Adrenal gland (tissue), 12 donors: ENCODE results near the gene GALNTL6. TPM values are rescaled to one million over a fixed set of nuclear protein-coding genes. Genes with fewer than 3 reads are reported as not detected.
"Not testable (repeated sequence)": the region's sequence is repeated elsewhere in the genome, so short reads cannot be mapped to it uniquely, and the experiment has no call there.

Experiments used
- DNase-seq, 7 donors: peaks; one replicate each; pipeline ENCODE4 v3.0.0-alpha.2; 2019 to 2020
- H3K27ac ChIP-seq, 5 donors: fragments of 200-600 bp; sonication (generic) in 4 of 5; 1 replicate in 3 of 5; 2 replicates in 2 of 5; pipeline versions ENCODE4 v1.5.1 to v1.8.0; 2016 to 2020; ENCODE audit warnings: mild to moderate bottlenecking in 1 of 5
- H3K27me3 ChIP-seq: fragments of 200-600 bp; 2 replicates; pipeline ENCODE4 v1.8.0; 2021
- H3K36me3 ChIP-seq, 2 donors: fragments of 200-600 bp; replicated peaks in 1 of 2; 1 replicate in 1 of 2; 2 replicates in 1 of 2; pipeline versions ENCODE4 v1.5.1 to v1.8.0; 2018 to 2022
- H3K4me1 ChIP-seq, 2 donors: fragments of 200-600 bp; replicated peaks in 1 of 2; 1 replicate in 1 of 2; 2 replicates in 1 of 2; pipeline versions ENCODE4 v1.5.1 to v1.8.0; 2018 to 2021
- H3K4me3 ChIP-seq, 4 donors: fragments of 200-600 bp; sonication (generic) in 3 of 4; one replicate each; pipeline ENCODE4 v1.5.1; 2016 to 2018
- H3K9me3 ChIP-seq, 3 donors: fragments of 200-600 bp; sonication (generic) in 1 of 3; replicated peaks in 1 of 3; 1 replicate in 2 of 3; 2 replicates in 1 of 3; pipeline versions ENCODE4 v1.5.1 to v1.8.0; 2016 to 2021
- POLR2A ChIP-seq, 2 donors: fragments of 450-650 bp; IDR thresholded peaks; one replicate each; pipeline ENCODE4 v1.6.1; 2017; ENCODE audit warnings: antibody characterized with exemption in 2 of 2, mild to moderate bottlenecking in 2 of 2, moderate library complexity in 1 of 2
- WGBS, 4 donors: extraction: QIAGEN DNeasy Blood & Tissue Kit in 2 of 4; methylation state at CpG; one replicate each; pipeline versions ENCODE4 v1.1.5 to v1.1.7; 2013 to 2017; 5-methylcytosine and 5-hydroxymethylcytosine counted together
- intact Hi-C, 2 donors: fragments of 100-400 bp; cut with DNase I; formaldehyde crosslinking; loops; one replicate each; pipeline versions ENCODE4 v1.14.1 to v1.15.0; 2022 to 2023
- polyA plus RNA-seq, 3 donors: library from polyadenylated mRNA; stranded (reverse); fragments of 200-250 nt in 2 of 3; fragments of 350-450 nt in 1 of 3; fragmentation: Illumina TruSeq in 1 of 3; extraction: RNeasy Lipid Tissue Mini Kit (QIAGEN cat#74804) in 1 of 3; gene quantifications; one replicate each; pipeline ENCODE4 v1.2.3, GENCODE V29; 2013 to 2014
- total RNA-seq, 9 donors: library from RNA; depleted of rRNA in 4 of 9; stranded (reverse); fragments of >200 nt in 4 of 9; fragments of 120-200 nt in 1 of 9; fragmentation: NEBNext Ultra II Directional in 1 of 9; extraction: Animal tissue kit (Norgen Biotek cat#: 25700) in 1 of 9; gene quantifications; one replicate each; pipeline versions ENCODE4 v1.1.0 to v1.2.4, GENCODE V29; 2013 to 2023
- TF ChIP-seq, protein P1 (sequence below), 6 experiments: fragments of 450-650 bp in 4 of 6; fragments of 200-600 bp in 2 of 6; sonication (generic) in 1 of 6; IDR thresholded peaks; 1 replicate in 5 of 6; 2 replicates in 1 of 6; pipeline versions ENCODE4 v1.5.1 to v1.8.0; 2016 to 2021; ENCODE audit warnings: antibody characterized with exemption in 6 of 6, mild to moderate bottlenecking in 2 of 6, moderate library complexity in 1 of 6
- donor health status: healthy with polysubstance abuse.
- donor health status: Bipolar disorder and iron deficiency.
- donor health status: DM: yes; HTN: yes; CAD: no.
- donor health status: DM: no; HTN: no; CAD: no.
- donor health status: DM: no; HTN: no; CAD: no.
- donor health status: DM: yes; HTN: yes; CAD: no.

GALNTL6 gene
- total and polyA plus RNA-seq, 12 donors: 0.10 to 0.96 (median 0.42) TPM; not detected in 1

DNA sequence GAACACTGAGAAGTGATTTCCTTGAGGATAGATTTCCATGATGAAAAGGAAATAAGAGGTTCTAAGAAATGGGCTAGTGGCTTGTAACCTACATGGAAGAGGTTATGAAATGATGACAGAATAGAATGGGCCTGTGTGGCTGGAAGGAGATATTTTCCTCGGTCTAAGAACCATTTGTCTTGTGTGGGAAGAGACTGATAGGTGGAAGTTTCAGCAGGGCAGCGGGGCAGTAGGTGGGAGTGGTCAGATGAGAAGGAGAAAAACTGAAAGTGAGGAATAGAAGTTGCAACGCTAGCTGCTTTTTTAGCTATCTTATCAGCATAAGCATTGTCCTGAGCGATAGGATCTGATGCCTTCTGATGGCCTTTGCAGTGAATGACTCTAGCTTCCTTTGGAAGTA, 1144.0 kb downstream of the GALNTL6 start:
- H3K36me3 ChIP-seq: no peaks in the 10 kb centered on the region
- H3K27me3 ChIP-seq: no peaks in the 10 kb centered on the region
- H3K9me3 ChIP-seq: no peaks in the 10 kb centered on the region
- H3K27ac ChIP-seq: no peak overlapping the region
- DNase-seq: no peak
- intact Hi-C loops: no loop called here
- TF ChIP-seq, protein P1, sequence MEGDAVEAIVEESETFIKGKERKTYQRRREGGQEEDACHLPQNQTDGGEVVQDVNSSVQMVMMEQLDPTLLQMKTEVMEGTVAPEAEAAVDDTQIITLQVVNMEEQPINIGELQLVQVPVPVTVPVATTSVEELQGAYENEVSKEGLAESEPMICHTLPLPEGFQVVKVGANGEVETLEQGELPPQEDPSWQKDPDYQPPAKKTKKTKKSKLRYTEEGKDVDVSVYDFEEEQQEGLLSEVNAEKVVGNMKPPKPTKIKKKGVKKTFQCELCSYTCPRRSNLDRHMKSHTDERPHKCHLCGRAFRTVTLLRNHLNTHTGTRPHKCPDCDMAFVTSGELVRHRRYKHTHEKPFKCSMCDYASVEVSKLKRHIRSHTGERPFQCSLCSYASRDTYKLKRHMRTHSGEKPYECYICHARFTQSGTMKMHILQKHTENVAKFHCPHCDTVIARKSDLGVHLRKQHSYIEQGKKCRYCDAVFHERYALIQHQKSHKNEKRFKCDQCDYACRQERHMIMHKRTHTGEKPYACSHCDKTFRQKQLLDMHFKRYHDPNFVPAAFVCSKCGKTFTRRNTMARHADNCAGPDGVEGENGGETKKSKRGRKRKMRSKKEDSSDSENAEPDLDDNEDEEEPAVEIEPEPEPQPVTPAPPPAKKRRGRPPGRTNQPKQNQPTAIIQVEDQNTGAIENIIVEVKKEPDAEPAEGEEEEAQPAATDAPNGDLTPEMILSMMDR (IDR thresholded peaks at IDR 0.05): no peak
- TF ChIP-seq POLR2A (IDR thresholded peaks at IDR 0.05): no peak
- H3K4me1 ChIP-seq: no peaks in the 10 kb centered on the region
- H3K4me3 ChIP-seq: no peak overlapping the region
- WGBS, 4 donors: 82 to 95% (median 86%) methylated on average over 4 of the region's 4 CpGs

DNA sequence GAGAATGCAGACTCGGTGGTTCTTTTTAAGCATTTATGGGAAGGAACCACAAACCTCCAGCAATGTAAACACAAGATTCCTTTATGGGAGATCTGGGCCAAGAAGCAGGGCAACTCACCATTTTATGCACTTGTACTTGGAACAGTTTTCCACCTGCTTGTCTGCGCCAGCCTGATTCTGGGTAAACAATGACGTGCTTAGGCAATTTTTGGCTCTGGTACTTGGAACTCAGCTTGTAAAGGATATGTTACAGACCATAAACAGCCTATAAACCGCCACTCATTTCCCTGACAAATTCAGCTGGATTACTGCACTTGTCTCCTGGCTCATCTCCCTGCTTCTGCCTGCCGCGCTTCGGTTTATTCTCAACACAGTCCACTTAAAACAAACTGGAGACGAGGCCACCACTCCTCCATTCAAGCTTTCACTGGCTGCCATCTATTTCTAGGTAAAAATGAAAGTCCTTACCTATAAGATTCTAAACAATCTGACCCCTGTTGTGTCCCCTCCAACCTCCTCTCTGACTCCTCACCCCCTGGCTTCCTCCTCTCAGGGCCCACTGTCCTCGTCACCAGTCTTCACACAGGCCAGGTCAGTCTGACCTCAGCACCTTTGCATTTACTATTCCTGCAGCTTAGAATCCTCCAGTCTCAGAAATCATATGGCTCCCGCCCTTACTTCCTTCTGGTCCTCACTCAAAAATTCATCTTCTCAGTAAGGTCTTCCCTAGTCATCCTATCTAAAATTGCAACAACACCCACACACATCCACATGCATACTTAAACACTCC, 1149.6 kb downstream of the GALNTL6 start:
- Histone ChIP-seq H3K27me3 (no peaks in the 10 kb centered on the region), H3K27ac (no peak overlapping the region), H3K9me3 (no peaks in the 10 kb centered on the region), H3K36me3 (no peaks in the 10 kb centered on the region), H3K4me1 (no peaks in the 10 kb centered on the region), H3K4me3 (no peak overlapping the region)
- intact Hi-C loops: no loop called here
- WGBS, 4 donors: 77 to 84% (median 82%) methylated on average over 10 of the region's 10 CpGs
- TF ChIP-seq, protein P1 (IDR thresholded peaks at IDR 0.05): no peak
- no peak for TF ChIP-seq POLR2A (IDR thresholded peaks at IDR 0.05)
- DNase-seq: no peak

DNA sequence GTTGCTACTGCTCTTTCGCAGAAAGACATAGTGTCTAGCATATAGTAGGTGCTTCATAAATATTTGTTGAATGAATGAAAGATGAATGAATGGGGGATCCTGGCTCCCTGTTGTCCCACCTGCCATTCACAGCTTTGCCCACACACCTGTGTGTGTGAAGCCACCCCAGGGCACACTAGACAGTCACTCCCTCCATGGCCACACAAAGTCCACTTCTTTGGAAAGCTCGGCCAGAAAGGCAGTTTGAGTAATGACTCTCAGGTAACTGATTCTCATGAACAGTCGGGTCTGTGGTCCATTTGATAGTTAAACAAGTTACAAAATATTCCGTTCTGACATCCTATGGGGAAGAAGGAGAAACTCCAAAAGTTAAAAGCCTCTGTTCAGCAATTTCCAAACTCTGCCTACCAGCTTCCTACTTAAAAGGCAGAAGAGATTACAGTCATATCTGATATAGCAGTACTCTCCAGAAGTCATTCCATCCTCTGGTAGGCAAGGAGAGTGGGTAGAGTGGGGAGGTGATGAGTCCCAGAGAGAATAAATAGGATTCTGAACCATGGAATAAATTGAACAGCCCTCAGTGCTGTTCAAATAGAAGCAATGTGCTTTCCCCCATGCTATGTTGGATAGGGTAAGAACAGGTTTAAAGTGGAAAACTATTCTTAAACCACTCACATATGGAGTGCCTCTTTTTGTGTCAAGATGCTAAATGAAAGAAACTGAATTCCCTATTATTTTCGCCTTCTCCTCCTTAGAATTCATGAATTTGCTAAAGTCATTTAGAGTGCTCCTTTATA, 1150.5 kb downstream of the GALNTL6 start:
- no peaks in the 10 kb centered on the region for H3K36me3 ChIP-seq
- no peaks in the 10 kb centered on the region for H3K27me3 ChIP-seq
- intact Hi-C loops: no loop called here
- no peak overlapping the region for H3K4me3 ChIP-seq
- H3K27ac ChIP-seq: no peak overlapping the region
- TF ChIP-seq POLR2A (IDR thresholded peaks at IDR 0.05): no peak
- TF ChIP-seq, protein P1 (IDR thresholded peaks at IDR 0.05): no peak
- DNase-seq: no peak
- H3K4me1 ChIP-seq: no peaks in the 10 kb centered on the region
- 82 to 92% (median 86%) methylated on average over 5 of the region's 5 CpGs for WGBS, 4 donors
- no peaks in the 10 kb centered on the region for H3K9me3 ChIP-seq

DNA sequence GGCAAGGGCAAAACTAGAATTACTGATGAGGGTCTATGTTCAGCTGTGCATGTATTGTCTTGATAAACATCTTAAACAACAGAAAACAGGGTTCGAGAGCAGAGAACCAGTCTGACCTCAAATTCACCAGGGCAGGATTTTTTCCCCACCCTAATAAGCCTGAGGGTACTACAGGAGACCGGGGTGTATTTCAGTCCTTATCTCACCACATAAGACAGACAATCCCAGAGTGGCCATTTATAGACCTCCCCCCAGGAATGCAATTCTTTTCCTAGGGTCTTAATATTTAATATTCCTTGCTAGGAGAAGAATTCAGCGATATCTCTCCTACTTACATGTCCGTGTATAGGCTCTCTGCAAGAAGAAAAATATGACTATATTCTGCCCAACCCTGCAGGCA, 1157.0 kb downstream of the GALNTL6 start:
- DNase-seq, H3K36me3 ChIP-seq, H3K27ac ChIP-seq, intact Hi-C loops, H3K27me3 ChIP-seq, H3K4me3 ChIP-seq, H3K4me1 ChIP-seq, H3K9me3 ChIP-seq: not testable (repeated sequence)
- 88 to 90% (median 88%) methylated on average over 4 of the region's 4 CpGs for WGBS, 4 donors
